Loucy (cell line): ENCODE measurements around the gene CHN2.

Experiments used
- EZH2phosphoT487 ChIP-seq: fragments of 200-600 bp; IDR thresholded peaks from 2 replicates; pipeline ENCODE4 v1.6.1; 2018; ENCODE audit warnings: antibody characterized with exemption, mild to moderate bottlenecking, moderate library complexity, borderline replicate concordance
- TF ChIP-seq, protein P1 (sequence below): fragments of 200-600 bp; sonication (generic); conservative IDR thresholded peaks from 2 replicates; pipeline ENCODE4 v1.5.1; 2014; ENCODE audit warnings: mild to moderate bottlenecking, antibody characterized with exemption, low read length

DNA sequence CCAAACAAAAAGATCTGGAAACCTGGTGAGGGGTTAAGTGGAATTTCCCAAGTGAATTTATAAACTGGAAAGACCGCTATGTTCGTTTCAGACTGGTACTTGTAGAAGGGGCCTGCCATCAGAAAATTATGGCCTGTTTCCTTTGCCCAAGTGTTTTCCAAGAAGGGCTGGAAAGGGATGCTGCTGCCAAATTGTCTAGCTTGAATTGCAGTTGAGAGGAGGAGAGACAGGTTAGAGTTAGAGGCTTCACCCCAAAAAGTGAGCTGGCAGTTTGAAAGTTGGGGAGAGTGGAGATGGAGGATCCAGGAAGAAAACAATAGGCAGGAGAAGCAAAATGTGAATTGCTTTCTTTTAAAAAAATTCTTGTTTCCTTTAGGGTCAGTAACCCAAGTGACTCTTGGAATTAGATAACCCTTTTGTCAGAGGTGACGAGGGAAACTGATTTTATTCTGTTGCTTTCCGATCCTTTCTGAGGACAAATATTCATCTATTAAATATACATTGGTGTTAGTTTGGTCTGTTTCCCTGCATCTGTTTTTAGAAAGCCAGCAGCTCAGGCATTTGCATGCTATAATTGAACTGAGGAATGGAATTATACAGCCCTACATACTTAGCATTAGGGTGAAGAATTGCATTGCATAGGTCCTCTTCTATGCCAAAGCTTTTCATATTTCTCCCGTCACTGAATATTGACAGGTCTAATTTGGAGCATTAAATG, 286.5 kb downstream of the CHN2 start:
- TF ChIP-seq, protein P1, sequence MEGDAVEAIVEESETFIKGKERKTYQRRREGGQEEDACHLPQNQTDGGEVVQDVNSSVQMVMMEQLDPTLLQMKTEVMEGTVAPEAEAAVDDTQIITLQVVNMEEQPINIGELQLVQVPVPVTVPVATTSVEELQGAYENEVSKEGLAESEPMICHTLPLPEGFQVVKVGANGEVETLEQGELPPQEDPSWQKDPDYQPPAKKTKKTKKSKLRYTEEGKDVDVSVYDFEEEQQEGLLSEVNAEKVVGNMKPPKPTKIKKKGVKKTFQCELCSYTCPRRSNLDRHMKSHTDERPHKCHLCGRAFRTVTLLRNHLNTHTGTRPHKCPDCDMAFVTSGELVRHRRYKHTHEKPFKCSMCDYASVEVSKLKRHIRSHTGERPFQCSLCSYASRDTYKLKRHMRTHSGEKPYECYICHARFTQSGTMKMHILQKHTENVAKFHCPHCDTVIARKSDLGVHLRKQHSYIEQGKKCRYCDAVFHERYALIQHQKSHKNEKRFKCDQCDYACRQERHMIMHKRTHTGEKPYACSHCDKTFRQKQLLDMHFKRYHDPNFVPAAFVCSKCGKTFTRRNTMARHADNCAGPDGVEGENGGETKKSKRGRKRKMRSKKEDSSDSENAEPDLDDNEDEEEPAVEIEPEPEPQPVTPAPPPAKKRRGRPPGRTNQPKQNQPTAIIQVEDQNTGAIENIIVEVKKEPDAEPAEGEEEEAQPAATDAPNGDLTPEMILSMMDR, result no peak
- TF ChIP-seq EZH2phosphoT487, result no peak
